Activated CD4-positive, alpha-beta T cell treated with anti-CD3 and anti-CD28 coated beads, Interleukin-2, amount 50 U/mL, for 24 hours (primary cell): Measurements from ENCODE around the gene BEND7.

Source experiments
- DNase-seq, 2 donors: peaks; one replicate each; pipeline ENCODE4 v3.0.0-alpha.2; 2020; ENCODE audit warnings: low read depth in 1 of 2, low spot score in 1 of 2

Gene BEND7

GRCh38 chr10:13521026-13521425, 7.8 kb downstream of the BEND7 start:
- DNase-seq, result no peak

- DNase-seq, result no peak
These were observed 8.6 kb downstream of the BEND7 start for GRCh38 chr10:13520194-13520593.

GRCh38 chr10:13518076-13518692, 10.6 kb downstream of the BEND7 start:
- no peak for DNase-seq

- DNase-seq, result no peak
These were observed 11.1 kb downstream of the BEND7 start for GRCh38 chr10:13517675-13518074.

GRCh38 chr10:13516176-13516575, 12.6 kb downstream of the BEND7 start:
- DNase-seq, result no peak

- no peak for DNase-seq
These were observed 13.3 kb downstream of the BEND7 start for GRCh38 chr10:13515467-13515866.

- no peak for DNase-seq
These were observed 14.5 kb downstream of the BEND7 start for GRCh38 chr10:13514296-13514695.

GRCh38 chr10:13512564-13512963, 16.2 kb downstream of the BEND7 start:
- DNase-seq, result no peak

- DNase-seq, result no peak
These were observed 17.4 kb downstream of the BEND7 start for GRCh38 chr10:13511409-13511808.

GRCh38 chr10:13505052-13505680, 23.6 kb downstream of the BEND7 start:
- DNase-seq, result no peak

GRCh38 chr10:13503745-13504463, 24.9 kb downstream of the BEND7 start:
- no peak for DNase-seq

- DNase-seq, result no peak
These were observed 26.4 kb downstream of the BEND7 start for GRCh38 chr10:13502380-13502779.

- DNase-seq, result no peak
These were observed 28.6 kb downstream of the BEND7 start for GRCh38 chr10:13500201-13500600.

- no peak for DNase-seq
These were observed 29.7 kb downstream of the BEND7 start for GRCh38 chr10:13499150-13499549.

- no peak for DNase-seq
These were observed 31.9 kb downstream of the BEND7 start for GRCh38 chr10:13496931-13497330.

GRCh38 chr10:13496164-13496563, 32.6 kb downstream of the BEND7 start:
- DNase-seq, result no peak

- DNase-seq, result no peak
These were observed 36.2 kb downstream of the BEND7 start for GRCh38 chr10:13492493-13493180.

- DNase-seq, result no peak
These were observed 37.0 kb downstream of the BEND7 start for GRCh38 chr10:13491747-13492360.

- DNase-seq, result no peak
These were observed 38.3 kb downstream of the BEND7 start for GRCh38 chr10:13490503-13490902.

- no peak for DNase-seq
These were observed 39.7 kb downstream of the BEND7 start for GRCh38 chr10:13489035-13489599.

- no peak for DNase-seq
These were observed 43.2 kb downstream of the BEND7 start for GRCh38 chr10:13485623-13486022.
